IPS-NIHi11 (cell line): ENCODE measurements around the gene TMEM132E.
A peak's percentile ranks its signal among the peaks of the same experiment; 100 is the strongest.

Experiments
- DNase-seq: peaks from one replicate; pipeline ENCODE4 v3.0.0; 2012; ENCODE audit warnings: mixed read lengths, low spot score

TMEM132E gene

GRCh38 chr17:34568953-34569352, 10.4 kb upstream of the TMEM132E start:
- DNase-seq = no peak

- DNase-seq = no peak
These were observed 9.8 kb upstream of the TMEM132E start for GRCh38 chr17:34569591-34569990.

GRCh38 chr17:34570506-34570905, 8.9 kb upstream of the TMEM132E start:
- no peak for DNase-seq

- DNase-seq = no peak
These were observed 7.8 kb upstream of the TMEM132E start for GRCh38 chr17:34571428-34572130.

- no peak for DNase-seq
These were observed 6.9 kb upstream of the TMEM132E start for GRCh38 chr17:34572483-34572882.

GRCh38 chr17:34575182-34575581, 4.2 kb upstream of the TMEM132E start:
- no peak for DNase-seq

- DNase-seq = peak; percentile 60
These were observed 1.4 kb upstream of the TMEM132E start for GRCh38 chr17:34578016-34578415.

- peak; percentile 30 for DNase-seq
These were observed 746 bp upstream of the TMEM132E start for GRCh38 chr17:34578656-34579016.

GRCh38 chr17:34579979-34580684, 750 bp downstream of the TMEM132E start:
- peak; percentile 55 for DNase-seq

- DNase-seq = peak; percentile 60
These were observed 1.5 kb downstream of the TMEM132E start for GRCh38 chr17:34580685-34581445.

- peak; percentile 46 for DNase-seq
These were observed 2.2 kb downstream of the TMEM132E start for GRCh38 chr17:34581446-34582184.

GRCh38 chr17:34582185-34582900, 3.0 kb downstream of the TMEM132E start:
- DNase-seq = peak; percentile 41

GRCh38 chr17:34582901-34583245, 3.5 kb downstream of the TMEM132E start:
- no peak for DNase-seq

GRCh38 chr17:34584805-34585416, 5.5 kb downstream of the TMEM132E start:
- no peak for DNase-seq

GRCh38 chr17:34586346-34586846, 7.0 kb downstream of the TMEM132E start:
- DNase-seq = no peak

GRCh38 chr17:34588266-34588665, 8.9 kb downstream of the TMEM132E start:
- DNase-seq = no peak

GRCh38 chr17:34589120-34589965, 10.0 kb downstream of the TMEM132E start:
- DNase-seq = no peak

GRCh38 chr17:34592002-34592401, 12.6 kb downstream of the TMEM132E start:
- no peak for DNase-seq

GRCh38 chr17:34596920-34597319, 17.5 kb downstream of the TMEM132E start:
- no peak for DNase-seq

- DNase-seq = peak; percentile 55
These were observed 18.9 kb downstream of the TMEM132E start for GRCh38 chr17:34598161-34598776.
